NCI-H748 (cell line): ENCODE data around the gene RLN3.
"Not testable (repeated sequence)": the region's sequence is repeated elsewhere in the genome, so short reads cannot be mapped to it uniquely, and the experiment has no call there.

Source experiments
- DNase-seq: peaks from one replicate; lab custom pipeline; 2025; ENCODE audit not compliant: unreplicated experiment; lab: John Stamatoyannopoulos, UW

RLN3 gene

GRCh38 chr19:13995017-13995728 lies 32.8 kb upstream of the RLN3 start:
- no peak for DNase-seq

DNA sequence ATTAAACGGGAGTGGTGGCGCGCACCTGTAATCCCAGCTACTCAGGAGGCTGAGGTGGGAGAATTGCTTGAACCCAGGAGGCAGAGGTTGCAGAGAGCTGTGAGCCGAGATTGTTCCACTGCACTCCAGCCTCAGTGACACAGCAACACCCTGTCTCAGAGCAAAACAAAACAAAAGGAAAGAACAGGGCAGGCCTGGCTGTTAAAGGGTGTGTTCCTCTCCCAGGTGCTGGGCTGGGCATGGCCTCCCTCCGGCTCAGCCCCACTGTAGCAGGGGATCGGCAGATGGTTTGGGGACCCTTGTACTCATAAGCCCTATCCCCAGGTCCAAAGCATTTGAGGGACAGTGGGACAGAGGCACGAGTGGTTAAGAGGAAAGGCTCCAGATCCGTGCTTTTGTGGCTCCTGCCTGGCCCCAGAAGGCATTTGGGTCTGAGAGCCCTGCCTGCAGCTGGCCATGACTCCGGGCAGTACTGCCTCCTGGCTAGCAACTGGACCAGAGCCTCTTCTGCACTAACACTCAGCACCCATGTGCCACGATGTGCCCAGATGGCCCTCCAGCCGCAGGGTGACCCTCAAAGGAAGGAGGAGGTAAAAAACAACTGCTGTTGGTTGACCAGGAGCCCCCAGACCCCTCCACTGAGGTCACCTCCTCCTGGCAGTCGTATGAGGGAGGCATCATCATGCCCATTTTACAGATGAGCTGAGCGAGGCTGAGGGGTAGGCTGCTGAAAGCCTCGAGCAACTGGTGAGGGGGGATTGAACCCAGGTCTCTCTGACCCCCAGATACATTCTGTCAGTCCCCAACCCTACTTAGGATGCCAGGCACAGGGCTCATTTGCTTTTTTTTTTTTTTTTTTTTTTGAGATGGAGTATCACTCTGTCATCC lies 31.8 kb upstream of the RLN3 start:
- DNase-seq, result no peak

GRCh38 chr19:13996928-13997630 lies 30.9 kb upstream of the RLN3 start:
- DNase-seq, result no peak

DNA sequence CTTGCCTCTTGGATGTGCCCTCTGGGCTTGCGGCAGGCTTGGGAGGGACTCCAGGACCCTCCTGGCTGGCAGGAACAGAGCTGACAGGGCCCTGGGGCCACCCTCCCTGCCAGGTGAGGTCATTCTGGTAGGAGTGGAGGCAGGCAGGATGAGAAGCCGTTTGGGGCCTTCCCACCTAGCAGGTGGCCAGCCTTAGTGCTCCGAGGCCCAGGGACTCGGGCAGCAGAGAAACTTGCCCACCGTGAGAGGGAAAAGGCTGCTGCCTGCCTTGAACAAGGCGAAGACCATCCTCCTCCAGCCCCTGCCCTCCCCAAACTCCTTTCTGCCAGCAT lies 30.4 kb upstream of the RLN3 start:
- no peak for DNase-seq

DNA sequence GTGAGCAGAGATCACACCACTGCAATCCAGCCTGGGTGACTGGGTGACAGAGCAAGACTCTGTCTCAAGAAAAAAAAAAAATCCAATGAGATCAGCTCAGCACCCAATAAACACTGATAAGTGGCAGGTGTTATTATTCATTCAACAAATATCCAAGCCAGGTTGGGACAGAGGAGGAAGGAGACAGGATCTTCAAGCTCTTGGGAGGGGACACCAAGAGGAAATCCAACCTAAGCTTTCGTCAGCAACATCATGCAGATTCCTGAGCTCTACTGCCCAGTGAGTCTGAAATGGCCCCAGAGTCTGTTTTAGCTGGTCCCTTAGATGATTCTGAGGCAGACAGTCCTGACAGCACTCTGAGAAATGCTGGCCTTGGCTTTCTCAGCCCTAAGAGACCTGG lies 29.5 kb upstream of the RLN3 start:
- DNase-seq, result no peak

DNA sequence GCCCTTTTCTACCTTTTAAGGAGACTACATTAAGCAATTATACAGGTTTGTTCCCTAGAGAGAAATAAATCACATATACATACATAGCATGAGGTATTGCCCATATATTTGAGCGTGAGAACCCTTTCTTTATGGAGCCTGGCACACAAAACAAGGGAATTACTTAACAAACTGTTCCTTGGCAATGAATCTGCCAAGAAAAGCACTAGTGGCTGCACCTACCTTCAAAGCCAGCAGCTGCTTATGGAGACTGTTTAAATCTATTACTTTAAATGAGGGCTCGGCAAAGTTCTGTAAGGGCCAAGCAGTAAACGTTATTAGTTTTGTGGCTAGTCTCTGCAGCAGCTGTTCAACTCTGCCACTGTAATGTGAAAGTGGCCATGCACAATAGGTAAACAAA lies 28.9 kb upstream of the RLN3 start:
- DNase-seq, result no peak

GRCh38 chr19:14000691-14001375 lies 27.1 kb upstream of the RLN3 start:
- DNase-seq, result no peak

- DNase-seq, result peak; percentile 3
Measured at GRCh38 chr19:14002571-14003250, 25.2 kb upstream of the RLN3 start.

DNA sequence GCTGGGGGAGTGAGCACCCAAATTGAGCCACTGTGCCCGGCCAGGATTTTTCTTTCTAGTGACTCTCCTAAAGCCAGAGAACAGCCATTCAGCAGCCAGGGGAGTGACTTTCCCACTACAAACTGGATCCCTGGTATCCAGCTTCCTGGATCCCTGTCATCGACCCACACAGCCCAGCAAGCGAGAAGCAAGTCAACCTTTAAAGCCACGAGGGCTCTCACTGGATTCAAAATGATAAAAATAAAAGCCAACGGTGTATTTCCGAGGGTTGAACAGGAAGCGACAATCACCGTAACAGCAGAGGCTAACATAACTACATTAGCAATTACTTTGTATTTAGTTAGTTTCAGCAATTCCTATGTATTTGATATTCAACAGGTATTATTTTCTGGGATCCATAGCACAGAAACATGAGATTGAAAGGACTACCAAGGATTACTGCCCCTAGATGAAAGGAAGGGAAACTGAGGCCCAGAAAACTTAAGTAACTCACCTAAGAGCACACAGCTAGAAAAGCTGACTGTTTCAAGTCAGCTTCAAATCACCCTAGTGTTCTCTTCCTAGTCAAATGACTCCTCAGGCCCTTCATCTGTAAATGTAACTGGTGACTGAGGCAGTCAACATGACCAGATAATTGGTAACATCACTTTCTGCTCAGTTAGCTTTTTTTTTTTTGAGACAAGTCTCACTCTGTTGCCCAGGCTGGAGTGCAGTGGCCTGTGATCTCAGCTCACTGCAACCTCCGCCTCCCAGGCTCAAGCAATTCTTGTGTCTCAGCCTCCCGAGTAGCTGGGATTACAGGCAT lies 24.5 kb upstream of the RLN3 start:
- DNase-seq, result no peak

DNA sequence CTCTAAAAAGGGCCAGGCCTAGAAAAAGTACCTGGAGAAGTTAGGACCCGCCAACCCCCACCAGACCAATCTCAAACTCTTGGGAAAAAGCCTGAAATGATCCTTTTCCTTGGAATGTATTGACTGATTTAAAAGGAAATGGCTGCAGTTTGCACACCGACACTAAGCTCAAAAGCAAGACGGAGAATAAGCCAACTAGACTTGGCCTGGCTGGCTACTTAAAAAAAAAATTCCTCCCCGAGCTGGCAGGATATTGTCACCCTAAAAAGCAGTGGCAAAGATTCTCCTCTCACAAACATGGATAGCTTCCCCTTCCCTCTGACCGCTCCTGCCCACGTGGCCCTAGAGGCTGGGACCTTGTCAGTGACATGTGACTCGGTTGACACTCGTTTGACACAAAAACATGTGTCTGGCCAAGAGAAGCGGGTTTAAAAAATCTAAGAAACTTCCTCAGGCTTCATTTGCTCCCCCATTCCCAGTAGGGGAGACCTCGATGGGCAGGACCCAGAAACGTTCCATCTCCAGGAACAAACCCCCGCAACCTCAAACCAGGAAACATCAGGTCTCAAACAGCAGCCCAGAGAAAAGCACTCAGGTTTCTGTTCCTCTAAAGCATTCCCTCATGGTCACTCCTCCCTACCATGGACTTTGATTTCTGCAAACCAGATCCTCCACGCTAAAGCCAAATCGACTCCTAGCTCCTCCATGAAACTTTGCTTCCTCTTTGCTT lies 23.2 kb upstream of the RLN3 start:
- DNase-seq, result no peak

DNA sequence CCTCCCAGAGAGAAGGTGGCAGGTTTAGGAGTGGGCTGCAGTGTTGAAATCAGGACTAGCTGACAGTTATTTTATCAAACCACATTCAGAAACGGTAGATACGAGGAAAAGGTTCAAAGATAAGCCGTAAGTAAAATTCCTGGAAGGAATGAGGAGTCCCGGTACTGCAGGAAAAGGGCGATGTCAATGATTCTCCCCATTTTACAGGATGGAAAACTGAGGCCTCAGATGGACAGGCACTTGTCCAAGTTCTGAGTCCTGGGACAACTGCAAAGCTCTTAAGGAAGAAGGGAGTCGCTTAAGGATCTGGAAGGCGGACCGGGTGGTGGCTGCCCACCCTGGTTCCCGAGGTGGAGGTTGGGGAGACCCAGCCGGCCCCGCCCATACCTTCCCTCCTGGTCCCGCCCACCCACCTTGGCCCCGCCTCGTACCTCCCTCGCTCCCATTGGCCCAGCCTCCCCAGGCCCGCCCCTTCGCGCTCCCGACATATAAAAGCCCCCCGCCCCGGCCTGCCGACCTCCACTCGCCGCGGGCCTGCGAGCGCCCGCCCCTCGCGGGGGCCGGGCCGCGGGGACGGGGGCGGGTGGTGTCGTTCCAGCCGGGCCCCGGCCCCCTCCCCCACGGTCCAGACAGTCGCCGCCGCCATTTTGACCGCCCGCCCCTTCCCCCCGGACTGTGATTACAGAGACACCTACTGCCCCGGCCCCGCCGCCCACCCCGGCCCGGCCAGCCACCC lies 22.4 kb upstream of the RLN3 start:
- DNase-seq, result peak; percentile 85

GRCh38 chr19:14006085-14006765 lies 21.7 kb upstream of the RLN3 start, which contains the start of gene RFX1:
Gene RFX1 (minus strand): TSS chr19:14006320. CDS start chr19:13993843, 12,477 bp downstream.
- peak; percentile 99 for DNase-seq

DNA sequence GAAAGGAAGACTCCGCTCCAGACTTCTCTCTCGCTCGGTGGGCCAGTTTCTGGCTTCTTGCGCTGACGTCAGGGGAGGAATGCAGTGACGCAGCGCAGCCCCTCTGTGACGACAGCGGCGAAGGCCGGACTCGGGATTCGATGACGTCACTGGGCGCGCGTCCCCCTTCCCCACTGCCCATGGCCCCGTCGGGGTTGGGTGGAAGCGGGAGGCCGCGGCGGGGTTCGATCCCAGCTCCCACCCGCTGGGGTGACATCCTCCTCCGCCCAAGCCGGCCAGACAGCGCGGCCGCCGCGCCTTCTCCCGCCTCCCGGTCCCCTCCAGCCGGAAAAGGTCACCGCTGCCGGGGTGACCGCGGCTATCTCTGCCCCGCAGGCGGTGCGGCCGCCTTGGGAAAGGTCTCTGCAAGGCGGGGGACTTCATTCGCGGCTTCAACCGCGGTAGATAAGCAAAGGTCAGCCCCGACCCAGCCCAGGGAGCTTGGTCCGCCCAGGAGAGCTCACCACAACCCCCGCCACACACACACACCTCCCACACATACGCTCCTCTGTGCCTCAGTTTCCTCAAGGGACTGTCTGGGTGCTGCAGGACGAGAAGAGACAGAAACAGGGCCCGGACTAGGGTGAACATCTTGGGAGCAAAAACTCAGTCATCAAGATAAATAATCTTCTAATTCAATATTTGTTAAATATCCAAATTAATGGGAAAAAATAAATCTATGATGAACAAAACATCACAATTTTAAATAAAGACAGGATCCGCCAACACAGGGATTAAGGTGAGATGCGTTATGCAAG lies 21.0 kb upstream of the RLN3 start:
- peak; percentile 93 for DNase-seq

DNA sequence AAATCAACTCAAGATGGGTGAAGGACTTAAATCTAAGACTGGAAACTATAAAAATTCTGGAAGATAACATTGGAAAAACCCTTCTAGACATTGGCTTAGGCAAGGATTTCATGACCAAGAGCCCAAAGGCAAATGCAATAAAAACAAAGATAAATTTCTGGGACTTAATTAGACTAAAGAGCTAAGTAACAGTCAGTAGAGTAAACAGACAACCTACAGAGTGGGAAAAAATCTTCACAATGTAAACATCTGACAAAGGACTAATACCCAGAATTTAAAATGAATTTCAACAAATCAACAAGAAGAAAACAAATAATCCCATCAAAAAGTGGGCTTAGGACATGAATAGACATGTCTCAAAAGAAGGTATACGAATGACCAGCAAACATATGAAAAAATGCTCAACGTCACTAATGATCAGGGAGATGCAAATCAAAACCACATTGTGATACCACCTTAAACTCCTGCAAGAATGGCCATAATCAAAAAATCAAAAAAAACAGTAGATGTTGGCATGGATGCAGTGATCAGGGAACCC lies 15.5 kb upstream of the RLN3 start:
- DNase-seq, result no peak

DNA sequence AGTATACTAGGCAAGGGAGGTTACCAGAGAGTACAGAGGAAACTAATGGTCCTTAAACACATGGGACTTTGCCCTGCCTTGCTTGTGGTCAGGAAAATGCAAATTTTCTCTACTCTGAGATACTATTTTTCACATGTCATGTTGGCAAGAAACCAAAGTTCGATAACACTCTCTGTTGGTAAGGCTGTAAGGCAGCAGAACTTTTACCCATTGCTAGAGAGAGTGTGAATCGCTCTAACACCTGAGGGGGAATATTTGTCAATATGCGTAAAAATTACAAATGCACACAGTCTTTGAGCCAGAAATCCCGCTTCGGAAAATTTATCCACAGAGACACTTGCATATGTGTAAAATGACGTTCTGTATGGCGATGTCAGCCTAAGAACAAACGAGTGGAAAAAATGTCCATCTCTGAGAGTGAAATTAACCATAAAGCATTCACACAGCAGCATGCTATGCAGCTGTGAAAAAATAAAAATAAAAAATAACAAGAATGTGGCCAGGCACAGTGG lies 12.4 kb upstream of the RLN3 start:
- no peak for DNase-seq

DNA sequence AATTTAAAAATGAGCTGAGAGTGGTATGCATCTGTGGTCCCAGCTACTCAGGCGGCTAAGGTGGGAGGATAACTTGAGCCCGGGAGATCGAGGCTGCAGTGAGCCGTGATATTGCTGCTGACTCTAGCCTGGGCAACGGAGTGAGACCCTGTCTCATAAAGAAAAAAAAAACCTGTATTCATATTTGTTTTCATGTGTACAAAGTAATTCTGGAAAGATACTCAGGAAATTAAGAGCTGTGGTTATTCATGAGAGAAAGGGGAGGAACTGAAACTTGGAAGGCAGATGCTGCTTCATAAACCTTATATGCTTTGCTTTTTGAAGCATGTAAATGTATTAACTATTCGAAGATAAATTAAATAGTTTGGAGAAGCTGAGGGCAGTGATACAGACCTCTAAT lies 8.8 kb upstream of the RLN3 start:
- DNase-seq, result no peak

DNA sequence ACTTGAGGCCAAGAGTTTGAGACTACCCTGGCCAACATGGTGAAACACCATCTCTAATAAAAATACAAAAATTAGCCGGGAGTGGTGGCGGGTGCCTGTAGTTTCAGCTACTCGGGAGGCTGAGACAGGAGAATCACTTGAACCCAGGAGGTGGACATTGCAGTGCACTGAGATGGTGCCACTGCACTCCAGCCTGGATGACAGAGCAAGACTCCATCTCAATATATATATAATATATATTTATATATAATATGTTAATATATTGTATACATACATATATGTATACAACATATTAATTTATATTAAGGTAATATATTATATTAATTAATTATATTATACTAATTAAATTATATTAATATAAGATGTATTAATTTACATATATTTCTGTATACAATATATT lies 8.2 kb upstream of the RLN3 start:
- DNase-seq, result not testable (repeated sequence)
